Endothelial cell of umbilical vein (primary cell): Measurements from ENCODE around the gene ZNF799. TPM values are rescaled to one million over a fixed set of nuclear protein-coding genes. Genes with fewer than 3 reads are reported as not detected.

Source experiments
- BruUV-seq: library from RNA; stranded (reverse); fragments of 400-500 nt; replicated peaks from 2 replicates; lab custom pipeline; 2021; lab: Mats Ljungman, UMichigan
- CTCF ChIA-PET: fragments of 300-600, 350-600 bp; sonication (Branson Sonifier 250); formaldehyde crosslinking; loops from one replicate; lab custom pipeline; 2021; ENCODE audit warnings: antibody characterized with exemption, inconsistent platforms; lab: Charles Lee
- POLR2A ChIA-PET: fragments of 300-600, 350-600 bp; sonication (Branson Sonifier 250); formaldehyde crosslinking; loops from one replicate; lab custom pipeline; 2021; ENCODE audit warnings: antibody characterized with exemption, inconsistent platforms; lab: Charles Lee
- DNase-seq: peaks from one replicate; pipeline ENCODE4 v3.0.0-alpha.2; 2011; ENCODE audit warnings: low read depth, low spot score
- FAIRE-seq: peaks from 2 replicates; lab custom pipeline; 2011; peaks lifted over from hg19 to GRCh38; lab: Jason Lieb, UNC
- H2AFZ ChIP-seq: 2 replicates; pipeline ENCODE4 v1.6.0; 2012; ENCODE audit warnings: low read depth, low read length, control low read depth, inconsistent platforms
- H3K27ac ChIP-seq: 2 replicates; pipeline ENCODE4 v1.5.1; 2011; ENCODE audit warnings: low read depth, mild to moderate bottlenecking, control low read depth, low read length, moderate library complexity; ENCODE audit not compliant: insufficient read depth
- H3K27me3 ChIP-seq, 2 experiments: 2 replicates each; pipeline versions ENCODE4 v1.6.0 to v1.6.1; 2011; ENCODE audit warnings: low read length in 2 of 2, mixed read lengths in 1 of 2; ENCODE audit not compliant: control insufficient read depth in 2 of 2, insufficient read depth in 2 of 2
- H3K36me3 ChIP-seq, 2 experiments: 2 replicates in 1 of 2; 3 replicates in 1 of 2; pipeline ENCODE4 v1.5.1; 2011; ENCODE audit warnings: low read length in 2 of 2, mild to moderate bottlenecking in 1 of 2, moderate library complexity in 1 of 2; ENCODE audit not compliant: control insufficient read depth in 2 of 2, insufficient read depth in 2 of 2; ENCODE audit errors: extremely low read depth in 1 of 2
- H3K4me1 ChIP-seq: 3 replicates; pipeline ENCODE4 v1.5.1; 2011; ENCODE audit warnings: mild to moderate bottlenecking, low read length; ENCODE audit not compliant: control insufficient read depth, insufficient read depth; ENCODE audit errors: extremely low read depth
- H3K4me2 ChIP-seq: 2 replicates; pipeline ENCODE4 v1.6.1; 2011; ENCODE audit warnings: low read length, control low read depth, mixed read lengths; ENCODE audit not compliant: insufficient read depth
- H3K4me3 ChIP-seq, 3 experiments: fragments of 200-600 bp in 1 of 3; sonication (generic), shearing (Covaris generic) in 1 of 3; replicated peaks in 1 of 3; 2 replicates each; pipeline ENCODE4 v1.5.1; 2011 to 2016; ENCODE audit warnings: control low read depth in 3 of 3, low read length in 3 of 3, mild to moderate bottlenecking in 2 of 3, inconsistent platforms in 1 of 3, low read depth in 1 of 3, moderate library complexity in 1 of 3; ENCODE audit not compliant: insufficient read depth in 1 of 3
- H3K79me2 ChIP-seq: 2 replicates; pipeline ENCODE4 v1.6.0; 2012; ENCODE audit warnings: low read length, inconsistent platforms; ENCODE audit not compliant: control insufficient read depth, insufficient read depth
- H3K9ac ChIP-seq: replicated peaks from 2 replicates; pipeline ENCODE3; 2011; ENCODE audit warnings: low read length, control low read depth; ENCODE audit not compliant: insufficient read depth; ENCODE audit errors: extremely low read depth
- H3K9me1 ChIP-seq: replicated peaks from 3 replicates; pipeline ENCODE4 v1.6.0; 2011; ENCODE audit warnings: mild to moderate bottlenecking, low read length; ENCODE audit not compliant: control insufficient read depth, insufficient read depth; ENCODE audit errors: extremely low read depth
- H3K9me3 ChIP-seq: replicated peaks from 2 replicates; pipeline ENCODE4 v1.5.1; 2012; ENCODE audit warnings: low read length, inconsistent platforms; ENCODE audit not compliant: control insufficient read depth, insufficient read depth
- H4K20me1 ChIP-seq: replicated peaks from 2 replicates; pipeline ENCODE3; 2011; ENCODE audit warnings: mild to moderate bottlenecking, low read length; ENCODE audit not compliant: control insufficient read depth, insufficient read depth; ENCODE audit errors: extremely low read depth
- EZH2 ChIP-seq: IDR thresholded peaks from 2 replicates; pipeline ENCODE4 v1.6.1; 2012; ENCODE audit warnings: borderline replicate concordance, low read depth, mild to moderate bottlenecking, moderate library complexity, low read length, inconsistent platforms; ENCODE audit not compliant: severe bottlenecking
- FOS ChIP-seq: IDR thresholded peaks from 2 replicates; pipeline ENCODE4 v1.6.1; 2011; ENCODE audit warnings: mild to moderate bottlenecking, low read length, moderate library complexity, borderline replicate concordance; ENCODE audit not compliant: insufficient read depth
- GATA2 ChIP-seq: IDR thresholded peaks from 2 replicates; pipeline ENCODE4 v1.7.0; 2011; ENCODE audit warnings: low read depth, mild to moderate bottlenecking, moderate library complexity, mixed read lengths, low read length; ENCODE audit not compliant: insufficient read length, insufficient read depth
- JUN ChIP-seq: IDR thresholded peaks from 2 replicates; pipeline ENCODE4 v1.6.1; 2011; ENCODE audit warnings: borderline replicate concordance, low read depth; ENCODE audit not compliant: insufficient read length, insufficient read depth
- MYC ChIP-seq: IDR thresholded peaks from one replicate; pipeline ENCODE4 v1.6.1; 2011; ENCODE audit warnings: mild to moderate bottlenecking, low read depth, low read length
- POLR2A ChIP-seq: IDR thresholded peaks from 2 replicates; pipeline ENCODE4 v1.6.1; 2012; ENCODE audit warnings: low read depth, mild to moderate bottlenecking, control low read depth, low read length
- POLR2AphosphoS5 ChIP-seq: IDR thresholded peaks from 2 replicates; pipeline ENCODE4 v1.6.1; 2012; ENCODE audit warnings: low read depth, mild to moderate bottlenecking, control low read depth, low read length, moderate library complexity; ENCODE audit not compliant: insufficient read depth
- dilution Hi-C: fragments of 300-500 bp; cut with MboI; formaldehyde crosslinking; loops from one replicate; pipeline ENCODE4 v1.15.0; 2019; ENCODE audit warnings: low sequenced_read_pairs; ENCODE audit not compliant: extremely low pct_ligation_motif_present
- intact Hi-C: fragments of 100-400 bp; cut with micrococcal nuclease; formaldehyde crosslinking; loops from one replicate; pipeline ENCODE4 v1.10.0; 2022
- polyA plus RNA-seq, 4 experiments: library from polyadenylated mRNA; depleted of rRNA in 3 of 4; stranded (reverse) in 3 of 4; unstranded in 1 of 4; fragments of >200 nt; gene quantifications; 2 replicates each; pipeline versions ENCODE4 v1.2.1 to v1.2.3, GENCODE V29; 2011 to 2012; ENCODE audit warnings: missing spikeins in 1 of 4
- total RNA-seq: library from RNA; stranded (reverse); gene quantifications from 2 replicates; pipeline ENCODE4 v1.2.3, GENCODE V29; 2021
- TF ChIP-seq, protein P1 (sequence below), 2 donors: IDR thresholded peaks; 1 replicate in 1 of 2; 2 replicates in 1 of 2; pipeline ENCODE4 v1.5.1; 2011; ENCODE audit warnings: low read length in 2 of 2, mild to moderate bottlenecking in 2 of 2, moderate library complexity in 2 of 2, control low read depth in 1 of 2, inconsistent platforms in 1 of 2, low read depth in 1 of 2; ENCODE audit not compliant: insufficient read depth in 1 of 2; ENCODE audit errors: extremely low read depth in 1 of 2
- TF ChIP-seq, protein P2 (sequence below): IDR thresholded peaks from 2 replicates; pipeline ENCODE4 v1.6.1; 2011; ENCODE audit not compliant: insufficient read depth, insufficient read length

ZNF799 gene
- total and polyA plus RNA-seq, 2 donors (not counting 3 experiments of a cell fraction or from before 2014, with no cell fraction given) = 1.0 to 3.0 TPM

- intact Hi-C loops (no loop called here), dilution Hi-C loops (no loop called here)
- Histone ChIP-seq H3K9me1 (no peaks in the 10 kb centered on the region), H3K4me2 (no peak overlapping the region), H3K9me3 (peaks cover 7% of the 10 kb centered on the region), H3K27me3 (no peaks in the 10 kb centered on the region), H3K27ac (no peak overlapping the region), H3K36me3 (no peaks in the 10 kb centered on the region), H2AFZ (no peak overlapping the region), H3K9ac (no peak overlapping the region), H3K79me2 (no peaks in the 10 kb centered on the region), H3K4me1 (no peaks in the 10 kb centered on the region), H4K20me1 (no peaks in the 10 kb centered on the region), H3K4me3 (no peak overlapping the region)
- ChIA-PET CTCF (no interaction called here), POLR2A (no interaction called here)
- DNase-seq (no peak), FAIRE-seq (no peak)
- BruUV-seq = no TSS peak
- TF ChIP-seq, protein P1, sequence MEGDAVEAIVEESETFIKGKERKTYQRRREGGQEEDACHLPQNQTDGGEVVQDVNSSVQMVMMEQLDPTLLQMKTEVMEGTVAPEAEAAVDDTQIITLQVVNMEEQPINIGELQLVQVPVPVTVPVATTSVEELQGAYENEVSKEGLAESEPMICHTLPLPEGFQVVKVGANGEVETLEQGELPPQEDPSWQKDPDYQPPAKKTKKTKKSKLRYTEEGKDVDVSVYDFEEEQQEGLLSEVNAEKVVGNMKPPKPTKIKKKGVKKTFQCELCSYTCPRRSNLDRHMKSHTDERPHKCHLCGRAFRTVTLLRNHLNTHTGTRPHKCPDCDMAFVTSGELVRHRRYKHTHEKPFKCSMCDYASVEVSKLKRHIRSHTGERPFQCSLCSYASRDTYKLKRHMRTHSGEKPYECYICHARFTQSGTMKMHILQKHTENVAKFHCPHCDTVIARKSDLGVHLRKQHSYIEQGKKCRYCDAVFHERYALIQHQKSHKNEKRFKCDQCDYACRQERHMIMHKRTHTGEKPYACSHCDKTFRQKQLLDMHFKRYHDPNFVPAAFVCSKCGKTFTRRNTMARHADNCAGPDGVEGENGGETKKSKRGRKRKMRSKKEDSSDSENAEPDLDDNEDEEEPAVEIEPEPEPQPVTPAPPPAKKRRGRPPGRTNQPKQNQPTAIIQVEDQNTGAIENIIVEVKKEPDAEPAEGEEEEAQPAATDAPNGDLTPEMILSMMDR (IDR thresholded peaks at IDR 0.05; ENCODE audit: extremely low read depth in 1 of 2, insufficient read depth in 1 of 2, low read depth in 1 of 2, low read length in 2 of 2) = no peak
- no peak for TF ChIP-seq EZH2
- no peak for TF ChIP-seq POLR2A
- TF ChIP-seq, protein P2, sequence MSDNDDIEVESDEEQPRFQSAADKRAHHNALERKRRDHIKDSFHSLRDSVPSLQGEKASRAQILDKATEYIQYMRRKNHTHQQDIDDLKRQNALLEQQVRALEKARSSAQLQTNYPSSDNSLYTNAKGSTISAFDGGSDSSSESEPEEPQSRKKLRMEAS = no peak
- TF ChIP-seq POLR2AphosphoS5 = no peak
- TF ChIP-seq FOS = no peak
- no peak for TF ChIP-seq GATA2
- TF ChIP-seq JUN = no peak
- TF ChIP-seq MYC = no peak
These were observed 47.7 kb downstream of the ZNF799 start for GRCh38 chr19:12353375-12353774.
